PC-9 (cell line): ENCODE measurements around the gene PCGF1. TPM values are rescaled to one million over a fixed set of nuclear protein-coding genes. Genes with fewer than 3 reads are reported as not detected.
"Not testable (repeated sequence)": the region's sequence is repeated elsewhere in the genome, so short reads cannot be mapped to it uniquely, and the experiment has no call there.

Source experiments
- BruUV-seq: library from RNA; stranded (reverse); fragments of 400-500 nt; replicated peaks from 2 replicates; lab custom pipeline; 2021; lab: Mats Ljungman, UMichigan
- CTCF ChIA-PET: fragments of 300-600 bp; sonication (Branson Sonifier 250); formaldehyde crosslinking; loops from one replicate; lab custom pipeline; 2022; ENCODE audit warnings: antibody characterized with exemption; lab: Charles Lee
- POLR2A ChIA-PET: fragments of 300-600 bp; sonication (Branson Sonifier 250); formaldehyde crosslinking; loops from one replicate; lab custom pipeline; 2022; ENCODE audit warnings: antibody characterized with exemption; ENCODE audit not compliant: unreplicated experiment; lab: Charles Lee
- DNase-seq, 2 experiments: peaks; one replicate each; pipeline versions ENCODE4 v3.0.0 to v3.0.0-alpha.2; 2015 to 2022; ENCODE audit warnings: mixed read lengths in 1 of 2
- H2AFZ ChIP-seq: fragments of 200-600 bp; sonication (generic); 2 replicates; pipeline ENCODE4 v1.8.1; 2017; ENCODE audit warnings: antibody characterized with exemption
- H3F3A ChIP-seq: fragments of 200-600 bp; sonication (generic); 2 replicates; pipeline ENCODE4 v1.8.1; 2017; ENCODE audit warnings: antibody characterized with exemption, mild to moderate bottlenecking, low read depth; ENCODE audit not compliant: insufficient read depth
- H3K27ac ChIP-seq: fragments of 200-600 bp; sonication (generic); 2 replicates; pipeline ENCODE4 v1.6.1; 2016; ENCODE audit warnings: mixed run types
- H3K27me3 ChIP-seq: fragments of 200-600 bp; sonication (generic); 2 replicates; pipeline ENCODE4 v1.6.1; 2016; ENCODE audit warnings: low read depth, mixed run types; ENCODE audit not compliant: insufficient read depth
- H3K36me3 ChIP-seq: fragments of 200-600 bp; sonication (generic); 2 replicates; pipeline ENCODE4 v1.6.1; 2016; ENCODE audit warnings: low read depth, mixed run types
- H3K4me1 ChIP-seq: fragments of 200-600 bp; sonication (generic); replicated peaks from 2 replicates; pipeline ENCODE4 v1.6.1; 2016; ENCODE audit warnings: mixed run types; ENCODE audit not compliant: insufficient read depth
- H3K4me2 ChIP-seq: fragments of 200-600 bp; sonication (generic); 2 replicates; pipeline ENCODE4 v1.6.1; 2017; ENCODE audit warnings: mixed run types
- H3K4me3 ChIP-seq: fragments of 200-600 bp; sonication (generic); 2 replicates; pipeline ENCODE4 v1.6.1; 2016; ENCODE audit warnings: mixed run types
- H3K79me2 ChIP-seq: fragments of 200-600 bp; sonication (generic); 2 replicates; pipeline ENCODE4 v1.6.1; 2017; ENCODE audit warnings: low read depth, mixed run types
- H3K9me2 ChIP-seq: fragments of 200-600 bp; sonication (generic); 2 replicates; pipeline ENCODE4 v1.8.1; 2017; ENCODE audit warnings: mild to moderate bottlenecking; ENCODE audit not compliant: insufficient read depth
- H3K9me3 ChIP-seq: fragments of 200-600 bp; sonication (generic); 2 replicates; pipeline ENCODE4 v1.8.1; 2016; ENCODE audit warnings: low read depth; ENCODE audit not compliant: insufficient read depth
- H4K20me1 ChIP-seq: fragments of 200-600 bp; sonication (generic); 2 replicates; pipeline ENCODE4 v1.8.1; 2017; ENCODE audit not compliant: insufficient read depth
- EZH2 ChIP-seq: fragments of 200-600 bp; sonication (generic); IDR thresholded peaks from 2 replicates; pipeline ENCODE4 v1.8.0; 2017; ENCODE audit warnings: antibody characterized with exemption, low read depth
- intact Hi-C: fragments of 100-400 bp; cut with micrococcal nuclease; formaldehyde crosslinking; loops from one replicate; pipeline ENCODE4 v1.10.0; 2022; ENCODE audit not compliant: unreplicated experiment
- total RNA-seq: library from RNA; stranded (reverse); gene quantifications from 2 replicates; pipeline ENCODE4 v1.2.3, GENCODE V29; 2021
- TF ChIP-seq, protein P1 (sequence below): fragments of 200-600 bp; sonication (generic); conservative IDR thresholded peaks from 2 replicates; pipeline ENCODE4 v1.6.1; 2017; ENCODE audit warnings: mixed run types, antibody characterized with exemption, mild to moderate bottlenecking, moderate library complexity

PCGF1 gene
- total RNA-seq, 1 experiment from 2014 or later = 31.3 TPM

DNA sequence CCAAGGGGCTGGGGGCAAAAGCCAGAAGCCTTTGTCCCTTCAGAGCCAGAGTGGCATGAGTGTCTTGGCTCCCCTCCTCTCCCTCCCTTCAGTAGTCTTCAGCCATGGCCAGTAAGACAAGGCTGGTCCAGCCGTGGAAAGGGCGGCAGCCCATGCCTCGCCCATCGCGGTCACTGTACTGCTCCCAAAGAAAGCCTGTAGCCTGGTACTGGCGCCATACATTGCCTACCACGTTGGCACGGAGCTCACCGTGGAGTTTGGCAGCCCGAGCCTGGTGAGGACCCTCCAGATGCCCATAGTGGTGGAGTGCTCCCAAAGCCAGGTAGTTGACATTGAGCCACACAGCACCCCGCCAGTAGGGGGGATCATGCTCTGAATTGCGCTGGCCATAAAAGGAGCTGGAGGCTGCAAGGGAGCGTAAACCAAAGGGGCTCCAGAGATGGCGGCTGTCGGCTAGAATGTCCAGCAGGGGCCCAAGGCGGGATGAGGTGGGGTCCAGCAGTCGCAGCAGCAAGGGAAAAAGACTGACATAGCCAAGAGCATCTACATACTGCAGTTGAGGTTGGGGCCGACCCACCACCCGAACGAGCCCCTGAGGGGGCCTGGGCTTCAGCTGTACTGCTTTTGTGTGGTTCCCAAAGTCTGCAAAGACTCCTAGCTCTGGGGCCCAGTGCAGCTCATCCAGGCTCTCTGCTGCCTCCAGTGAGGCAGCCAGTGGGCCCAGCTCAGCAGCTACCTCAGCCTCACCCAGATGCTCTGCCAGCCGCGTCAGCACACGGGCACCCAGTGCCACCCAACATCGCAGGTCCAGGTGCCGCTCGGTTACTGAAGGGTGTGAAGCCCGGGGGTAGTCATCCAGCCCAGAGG is 46.1 kb downstream of the PCGF1 start:
- Histone ChIP-seq H3K9me3 (no peaks in the 10 kb centered on the region), H3K27ac (no peak overlapping the region), H3K36me3 (peaks cover 15% of the 10 kb centered on the region), H3K79me2 (peaks cover 37% of the 10 kb centered on the region), H3K4me1 (peaks cover 22% of the 10 kb centered on the region), H4K20me1 (no peaks in the 10 kb centered on the region), H3F3A (peaks cover 25% of the 10 kb centered on the region), H3K9me2 (no peaks in the 10 kb centered on the region), H2AFZ (no peak overlapping the region), H3K4me2 (no peak overlapping the region), H3K27me3 (no peaks in the 10 kb centered on the region), H3K4me3 (no peak overlapping the region)
- intact Hi-C loops = no loop called here
- ChIA-PET POLR2A (no interaction called here), CTCF (interaction anchor here (0.5 kb wide), 1 partner anchor 24 kb away, joined by 4 read pairs; no protein-coding TSS in a partner anchor)
- BruUV-seq = no TSS peak
- DNase-seq = no peak
- TF ChIP-seq, protein P1, sequence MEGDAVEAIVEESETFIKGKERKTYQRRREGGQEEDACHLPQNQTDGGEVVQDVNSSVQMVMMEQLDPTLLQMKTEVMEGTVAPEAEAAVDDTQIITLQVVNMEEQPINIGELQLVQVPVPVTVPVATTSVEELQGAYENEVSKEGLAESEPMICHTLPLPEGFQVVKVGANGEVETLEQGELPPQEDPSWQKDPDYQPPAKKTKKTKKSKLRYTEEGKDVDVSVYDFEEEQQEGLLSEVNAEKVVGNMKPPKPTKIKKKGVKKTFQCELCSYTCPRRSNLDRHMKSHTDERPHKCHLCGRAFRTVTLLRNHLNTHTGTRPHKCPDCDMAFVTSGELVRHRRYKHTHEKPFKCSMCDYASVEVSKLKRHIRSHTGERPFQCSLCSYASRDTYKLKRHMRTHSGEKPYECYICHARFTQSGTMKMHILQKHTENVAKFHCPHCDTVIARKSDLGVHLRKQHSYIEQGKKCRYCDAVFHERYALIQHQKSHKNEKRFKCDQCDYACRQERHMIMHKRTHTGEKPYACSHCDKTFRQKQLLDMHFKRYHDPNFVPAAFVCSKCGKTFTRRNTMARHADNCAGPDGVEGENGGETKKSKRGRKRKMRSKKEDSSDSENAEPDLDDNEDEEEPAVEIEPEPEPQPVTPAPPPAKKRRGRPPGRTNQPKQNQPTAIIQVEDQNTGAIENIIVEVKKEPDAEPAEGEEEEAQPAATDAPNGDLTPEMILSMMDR = no peak; the same call in 1 of the 2 replicates
- TF ChIP-seq EZH2 = no peak

DNA sequence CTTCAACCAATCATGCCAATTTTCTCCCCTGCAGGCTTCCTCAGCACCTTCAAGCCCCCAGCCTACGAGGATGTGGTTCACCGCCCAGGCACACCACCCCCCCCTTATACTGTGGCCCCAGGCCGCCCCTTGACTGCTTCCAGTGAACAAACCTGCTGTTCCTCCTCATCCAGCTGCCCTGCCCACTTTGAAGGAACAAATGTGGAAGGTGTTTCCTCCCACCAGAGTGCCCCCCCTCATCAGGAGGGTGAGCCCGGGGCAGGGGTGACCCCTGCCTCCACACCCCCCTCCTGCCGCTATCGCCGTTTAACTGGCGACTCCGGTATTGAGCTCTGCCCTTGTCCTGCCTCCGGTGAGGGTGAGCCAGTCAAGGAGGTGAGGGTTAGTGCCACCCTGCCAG is 47.3 kb downstream of the PCGF1 start:
- H3F3A ChIP-seq = peaks cover 31% of the 10 kb centered on the region
- H2AFZ ChIP-seq, H4K20me1 ChIP-seq, POLR2A ChIA-PET, DNase-seq, H3K27me3 ChIP-seq, H3K9me2 ChIP-seq, CTCF ChIA-PET, intact Hi-C loops, H3K27ac ChIP-seq, H3K9me3 ChIP-seq, BruUV-seq, H3K4me3 ChIP-seq: not testable (repeated sequence)
- peaks cover 41% of the 10 kb centered on the region for H3K79me2 ChIP-seq
- 0 out of 2 replicates have a peak overlapping the region, but pooled peaks have one; percentile 99 for H3K4me2 ChIP-seq
- peaks cover 15% of the 10 kb centered on the region for H3K36me3 ChIP-seq
- H3K4me1 ChIP-seq = peaks cover 24% of the 10 kb centered on the region

DNA sequence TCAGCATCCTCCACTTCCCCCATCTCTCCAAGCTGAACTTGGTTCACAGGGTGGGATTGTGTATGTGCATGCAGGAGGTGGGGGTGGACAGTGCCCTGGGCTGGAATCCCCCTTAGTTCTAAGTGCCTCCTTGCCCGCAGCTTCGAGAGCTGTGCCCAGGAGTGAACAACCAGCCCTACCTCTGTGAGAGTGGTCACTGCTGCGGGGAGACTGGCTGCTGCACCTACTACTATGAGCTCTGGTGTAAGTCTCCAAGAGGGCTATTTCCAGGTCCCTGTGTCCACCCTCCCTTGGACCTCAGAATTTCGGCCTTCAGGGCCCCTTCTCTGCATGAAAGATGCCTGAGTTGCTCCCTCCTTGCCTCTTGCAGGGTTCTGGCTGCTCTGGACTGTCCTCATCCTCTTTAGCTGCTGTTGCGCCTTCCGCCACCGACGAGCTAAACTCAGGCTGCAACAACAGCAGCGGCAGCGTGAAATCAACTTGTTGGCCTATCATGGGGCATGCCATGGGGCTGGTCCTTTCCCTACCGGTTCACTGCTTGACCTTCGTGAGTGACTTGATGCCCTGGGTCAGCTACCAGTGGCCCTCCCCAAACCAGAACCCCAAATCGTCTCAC is 47.9 kb downstream of the PCGF1 start:
- H3K4me2 ChIP-seq = peak overlapping the region; percentile 99
- peaks cover 31% of the 10 kb centered on the region for H3F3A ChIP-seq
- CTCF ChIA-PET, BruUV-seq, H3K9me3 ChIP-seq, H3K9me2 ChIP-seq, DNase-seq, H3K27ac ChIP-seq, H4K20me1 ChIP-seq, H3K27me3 ChIP-seq, H2AFZ ChIP-seq: not testable (repeated sequence)
- H3K79me2 ChIP-seq = peaks cover 39% of the 10 kb centered on the region
- H3K4me1 ChIP-seq = peaks cover 24% of the 10 kb centered on the region
- intact Hi-C loops = loop anchor here (10.0 kb wide), 1 partner anchor 195 kb away; no protein-coding TSS in a partner anchor
- H3K36me3 ChIP-seq = peaks cover 15% of the 10 kb centered on the region
- POLR2A ChIA-PET = interaction anchor here (0.6 kb wide), 1 partner anchor 23 kb away, joined by 5 read pairs; no protein-coding TSS in a partner anchor
- peak overlapping the region; percentile 93; the same call in 1 of the 2 replicates for H3K4me3 ChIP-seq
